Peyer's patch (tissue), 4 donors: ENCODE data around the gene NEAT1. TPM values are rescaled to one million over a fixed set of nuclear protein-coding genes. Genes with fewer than 3 reads are reported as not detected.

Source experiments
- DNase-seq, 3 donors: peaks; one replicate each; pipeline ENCODE4 v3.0.0-alpha.2; 2017 to 2019
- H3K27ac ChIP-seq, 4 donors: fragments of 200-600 bp; sonication (generic); one replicate each; pipeline ENCODE4 v1.5.1; 2016 to 2019
- H3K27me3 ChIP-seq, 2 donors: fragments of 200-600 bp; sonication (generic); one replicate each; pipeline ENCODE4 v1.5.1; 2019
- H3K36me3 ChIP-seq, 3 donors: fragments of 200-600 bp; sonication (generic); one replicate each; pipeline ENCODE4 v1.5.1; 2016 to 2019
- H3K4me1 ChIP-seq, 4 donors: fragments of 200-600 bp; sonication (generic); one replicate each; pipeline ENCODE4 v1.5.1; 2016 to 2019
- H3K4me3 ChIP-seq, 4 donors: fragments of 200-600 bp; sonication (generic); 1 replicate in 3 of 4; 2 replicates in 1 of 4; pipeline ENCODE4 v1.5.1; 2016 to 2019; ENCODE audit warnings: mild to moderate bottlenecking in 1 of 4
- H3K9me3 ChIP-seq, 4 donors: fragments of 200-600 bp; sonication (generic); one replicate each; pipeline ENCODE4 v1.5.1; 2016 to 2019; ENCODE audit warnings: mild to moderate bottlenecking in 1 of 4
- POLR2A ChIP-seq, 2 donors: fragments of 450-650 bp; IDR thresholded peaks; one replicate each; pipeline ENCODE4 v1.5.1; 2017; ENCODE audit warnings: antibody characterized with exemption in 2 of 2, mild to moderate bottlenecking in 2 of 2, moderate library complexity in 2 of 2
- total RNA-seq, 4 donors: library from RNA; depleted of rRNA; stranded (reverse); fragments of >200 nt; gene quantifications; one replicate each; pipeline ENCODE4 v1.1.0, GENCODE V29; 2016
- TF ChIP-seq, protein P1 (sequence below), 6 experiments: fragments of 450-650 bp in 4 of 6; fragments of 200-600 bp in 2 of 6; sonication (generic) in 1 of 6; IDR thresholded peaks; one replicate each; pipeline ENCODE4 v1.5.1; 2017 to 2019; ENCODE audit warnings: antibody characterized with exemption in 6 of 6, mild to moderate bottlenecking in 3 of 6, moderate library complexity in 1 of 6

The NEAT1 gene
- total RNA-seq, 4 donors from 2014 or later, result 705 to 1,411 (median 1,064) TPM

DNA sequence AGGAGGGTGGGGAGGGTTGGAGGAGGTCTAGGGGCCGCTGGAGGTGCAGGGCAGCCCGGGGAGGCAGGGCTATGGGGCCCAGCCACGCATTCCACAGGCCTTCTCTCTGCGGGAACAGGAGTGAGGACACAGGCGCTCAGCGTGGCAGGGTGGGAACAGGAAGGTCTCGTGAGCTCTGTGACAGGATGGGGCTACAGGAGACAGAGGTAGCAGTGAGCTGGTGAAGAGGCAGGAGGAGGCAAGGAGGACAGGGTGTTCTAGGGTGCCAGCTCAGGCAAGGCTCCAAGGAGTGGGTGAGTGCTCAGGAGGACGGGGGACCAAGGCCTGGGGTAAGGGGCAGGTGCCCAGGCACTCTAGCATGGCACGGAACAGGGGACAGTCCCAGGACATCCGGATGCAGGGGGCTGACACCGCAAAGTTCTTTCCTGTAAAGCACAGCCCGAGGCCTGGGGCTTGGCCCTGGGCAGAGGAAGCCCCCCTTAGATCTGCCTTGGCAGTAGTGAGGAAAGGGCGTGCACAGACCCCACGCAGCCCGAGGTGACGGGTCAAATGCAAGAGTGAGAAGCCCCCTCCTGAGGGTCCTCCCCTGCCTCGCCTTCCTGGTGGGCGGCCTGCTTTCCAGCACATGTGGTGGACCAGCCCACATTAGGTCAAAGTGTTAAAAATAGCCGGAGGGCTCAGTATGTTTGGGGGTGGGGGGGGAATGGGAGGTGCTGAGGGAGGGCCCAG, 4.7 kb upstream of the NEAT1 start:
- Histone ChIP-seq H3K9me3 (no peaks in the 10 kb centered on the region), H3K27me3 (no peaks in the 10 kb centered on the region), H3K4me3 (peak overlapping the region; percentile 28 to 66 (median 59)), H3K4me1 (peaks cover 7 to 49% (median 35%) of the 10 kb centered on the region in 4 donors), H3K36me3 (peaks cover 0 to 7% (median 0%) of the 10 kb centered on the region in 3 donors), H3K27ac (peak overlapping the region; percentile 97 to 100 (median 98))
- peak in 1 of 2 donors; percentile 22 for TF ChIP-seq POLR2A (IDR thresholded peaks at IDR 0.05)
- TF ChIP-seq, protein P1, sequence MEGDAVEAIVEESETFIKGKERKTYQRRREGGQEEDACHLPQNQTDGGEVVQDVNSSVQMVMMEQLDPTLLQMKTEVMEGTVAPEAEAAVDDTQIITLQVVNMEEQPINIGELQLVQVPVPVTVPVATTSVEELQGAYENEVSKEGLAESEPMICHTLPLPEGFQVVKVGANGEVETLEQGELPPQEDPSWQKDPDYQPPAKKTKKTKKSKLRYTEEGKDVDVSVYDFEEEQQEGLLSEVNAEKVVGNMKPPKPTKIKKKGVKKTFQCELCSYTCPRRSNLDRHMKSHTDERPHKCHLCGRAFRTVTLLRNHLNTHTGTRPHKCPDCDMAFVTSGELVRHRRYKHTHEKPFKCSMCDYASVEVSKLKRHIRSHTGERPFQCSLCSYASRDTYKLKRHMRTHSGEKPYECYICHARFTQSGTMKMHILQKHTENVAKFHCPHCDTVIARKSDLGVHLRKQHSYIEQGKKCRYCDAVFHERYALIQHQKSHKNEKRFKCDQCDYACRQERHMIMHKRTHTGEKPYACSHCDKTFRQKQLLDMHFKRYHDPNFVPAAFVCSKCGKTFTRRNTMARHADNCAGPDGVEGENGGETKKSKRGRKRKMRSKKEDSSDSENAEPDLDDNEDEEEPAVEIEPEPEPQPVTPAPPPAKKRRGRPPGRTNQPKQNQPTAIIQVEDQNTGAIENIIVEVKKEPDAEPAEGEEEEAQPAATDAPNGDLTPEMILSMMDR (IDR thresholded peaks at IDR 0.05), result no peak
- peak; percentile 62 to 88 (median 80) for DNase-seq

DNA sequence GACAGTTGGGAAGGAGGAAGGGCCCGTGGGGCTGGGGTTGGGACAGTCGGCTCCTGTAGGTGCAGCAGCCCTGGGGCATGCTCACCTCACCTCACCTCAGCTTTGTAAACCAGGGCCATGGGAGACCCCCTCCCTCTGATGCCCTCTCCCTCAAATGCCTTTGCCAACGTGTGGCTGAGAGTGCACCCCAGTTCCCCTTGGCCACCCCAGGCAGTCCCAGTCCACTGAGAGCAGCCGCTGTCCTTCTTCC, 4.2 kb upstream of the NEAT1 start:
- Histone ChIP-seq H3K9me3 (no peaks in the 10 kb centered on the region), H3K4me3 (peak overlapping the region; percentile 3 to 66 (median 59)), H3K4me1 (peaks cover 7 to 49% (median 35%) of the 10 kb centered on the region in 4 donors), H3K27me3 (no peaks in the 10 kb centered on the region), H3K36me3 (peaks cover 0 to 4% (median 0%) of the 10 kb centered on the region in 3 donors), H3K27ac (peak overlapping the region; percentile 97 to 100 (median 98))
- peak in 1 of 3 donors; percentile 55 for DNase-seq
- TF ChIP-seq, protein P1 (IDR thresholded peaks at IDR 0.05), result no peak
- peak in 1 of 2 donors; percentile 72 for TF ChIP-seq POLR2A (IDR thresholded peaks at IDR 0.05)

DNA sequence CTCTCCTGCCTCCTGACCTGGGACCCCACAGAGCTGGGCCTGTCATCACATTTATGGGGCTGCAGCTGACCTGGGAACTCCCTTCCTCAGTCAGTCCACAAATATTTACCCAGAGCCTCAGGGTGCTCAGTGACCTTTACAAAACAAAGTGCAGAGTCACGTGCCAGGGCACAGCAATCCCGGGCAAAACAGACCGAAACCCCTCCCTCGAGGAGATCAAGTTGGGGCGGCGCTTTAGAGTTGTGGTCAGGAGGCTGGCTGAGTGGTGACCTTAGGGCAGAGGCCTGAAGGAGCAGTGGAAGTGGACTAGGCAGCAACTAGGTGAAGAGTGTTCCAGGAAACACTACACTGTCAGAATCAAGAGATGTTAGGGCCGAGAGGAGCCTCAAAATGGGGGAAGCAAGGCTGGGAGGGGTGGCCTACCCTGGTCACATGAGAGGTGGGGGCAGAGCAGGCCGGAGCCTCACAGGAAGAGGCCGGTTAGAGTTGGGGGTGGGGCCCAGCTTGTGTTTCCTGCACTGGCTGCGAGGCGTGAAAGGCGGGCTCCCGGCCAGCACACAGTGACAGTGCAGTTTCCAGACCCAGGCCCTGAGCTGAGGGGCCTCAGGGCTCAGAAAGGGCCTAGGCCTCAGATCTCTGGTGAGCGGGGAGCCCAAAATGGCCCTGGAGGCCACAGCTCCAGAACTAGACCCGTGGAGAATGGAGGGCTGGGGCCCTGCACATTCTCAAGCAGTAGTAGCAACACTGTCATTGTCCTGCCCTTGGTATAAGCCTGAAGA, 3.7 kb upstream of the NEAT1 start:
- H3K27ac ChIP-seq, result peak overlapping the region; percentile 97 to 100 (median 98)
- DNase-seq, result peak; percentile 96 to 98 (median 98)
- H3K27me3 ChIP-seq, result no peaks in the 10 kb centered on the region
- peak in 1 of 2 donors; percentile 89 for TF ChIP-seq POLR2A (IDR thresholded peaks at IDR 0.05)
- TF ChIP-seq, protein P1 (IDR thresholded peaks at IDR 0.05), result no peak
- no peaks in the 10 kb centered on the region for H3K9me3 ChIP-seq
- peaks cover 7 to 49% (median 35%) of the 10 kb centered on the region in 4 donors for H3K4me1 ChIP-seq
- H3K36me3 ChIP-seq, result peaks cover 0 to 4% (median 0%) of the 10 kb centered on the region in 3 donors
- H3K4me3 ChIP-seq, result peak overlapping the region; percentile 26 to 66 (median 59)

DNA sequence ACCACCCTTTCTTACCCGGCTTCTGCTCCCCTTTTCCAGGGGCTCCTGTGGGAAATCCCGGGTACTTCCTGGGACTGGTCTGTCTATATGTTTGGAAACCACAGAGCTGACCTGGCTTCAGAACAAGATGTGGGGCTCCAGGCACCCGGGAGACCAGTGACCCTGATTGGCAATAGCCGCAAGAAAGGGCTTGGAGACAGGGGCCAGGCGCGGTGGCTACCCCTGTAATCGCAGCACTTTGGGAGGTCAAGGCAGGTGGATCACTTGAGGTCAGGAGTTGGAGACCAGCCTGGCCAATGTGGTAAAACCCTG, 3.2 kb upstream of the NEAT1 start:
- H3K9me3 ChIP-seq, result no peaks in the 10 kb centered on the region
- no peaks in the 10 kb centered on the region for H3K27me3 ChIP-seq
- TF ChIP-seq, protein P1 (IDR thresholded peaks at IDR 0.05), result peak in 1 of 6 experiments; percentile 7
- TF ChIP-seq POLR2A (IDR thresholded peaks at IDR 0.05), result no peak
- H3K27ac ChIP-seq, result peak overlapping the region; percentile 97 to 100 (median 98)
- peak in 1 of 3 donors; percentile 53 for DNase-seq
- H3K36me3 ChIP-seq, result peaks cover 0 to 9% (median 0%) of the 10 kb centered on the region in 3 donors
- peak overlapping the region; percentile 26 to 66 (median 59) for H3K4me3 ChIP-seq
- peaks cover 7 to 49% (median 35%) of the 10 kb centered on the region in 4 donors for H3K4me1 ChIP-seq

DNA sequence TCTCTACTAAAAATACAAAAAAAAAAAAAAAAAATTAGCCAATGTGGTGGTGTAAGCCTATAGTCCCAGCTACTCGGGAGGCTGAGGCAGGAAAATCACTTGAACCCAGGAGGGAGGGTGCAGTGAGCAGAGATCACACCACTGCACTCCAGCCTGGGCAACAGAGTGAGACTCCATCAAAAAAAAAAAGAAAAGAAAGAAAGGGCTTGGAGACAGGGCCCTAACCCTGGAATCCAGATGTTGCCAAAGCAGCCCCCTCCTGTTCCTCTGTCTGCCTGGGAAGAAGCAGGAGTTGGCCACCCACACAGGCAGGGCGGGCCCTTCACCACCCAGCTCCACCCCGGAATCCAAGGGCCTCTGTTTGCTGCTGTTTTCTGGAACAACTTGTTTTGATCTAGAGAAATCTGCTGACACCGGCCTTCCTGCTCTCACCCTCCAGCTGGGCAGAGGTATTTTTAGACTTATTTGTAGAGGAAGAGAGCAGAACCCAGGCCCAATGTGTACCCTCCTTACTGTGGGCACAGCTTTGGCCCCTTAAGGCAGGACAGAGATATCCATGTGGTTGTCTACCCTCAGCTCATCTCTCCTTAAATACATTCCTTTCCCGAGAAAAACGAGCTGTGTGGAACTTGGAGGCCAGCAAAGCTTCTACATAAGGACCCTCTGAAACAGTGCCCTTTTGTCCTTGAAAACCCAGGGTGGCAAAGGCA, 2.7 kb upstream of the NEAT1 start:
- peak; percentile 91 to 97 (median 93) for DNase-seq
- Histone ChIP-seq H3K27ac (peak overlapping the region; percentile 97 to 100 (median 98)), H3K9me3 (no peaks in the 10 kb centered on the region), H3K4me1 (peaks cover 7 to 49% (median 35%) of the 10 kb centered on the region in 4 donors), H3K27me3 (no peaks in the 10 kb centered on the region), H3K4me3 (peak overlapping the region; percentile 6 to 66 (median 59)), H3K36me3 (peaks cover 0 to 13% (median 0%) of the 10 kb centered on the region in 3 donors)
- peak in 1 of 2 donors; percentile 95 for TF ChIP-seq POLR2A (IDR thresholded peaks at IDR 0.05)
- TF ChIP-seq, protein P1 (IDR thresholded peaks at IDR 0.05), result no peak
